Stimulated activated CD8-positive, alpha-beta memory T cell treated with anti-CD3 and anti-CD28 coated beads, Interleukin-7, amount 100 ng/mL, for 48 hours (primary cell): ENCODE results near the gene PTPRU.

Experiments
- DNase-seq, 2 donors: peaks; one replicate each; pipeline ENCODE4 v3.0.0-alpha.2; 2020; ENCODE audit warnings: low read depth in 1 of 2; ENCODE audit errors: extremely low read depth in 1 of 2

PTPRU gene

GRCh38 chr1:29357452-29357851 lies 121.1 kb downstream of the PTPRU start:
- DNase-seq, result no peak

DNA sequence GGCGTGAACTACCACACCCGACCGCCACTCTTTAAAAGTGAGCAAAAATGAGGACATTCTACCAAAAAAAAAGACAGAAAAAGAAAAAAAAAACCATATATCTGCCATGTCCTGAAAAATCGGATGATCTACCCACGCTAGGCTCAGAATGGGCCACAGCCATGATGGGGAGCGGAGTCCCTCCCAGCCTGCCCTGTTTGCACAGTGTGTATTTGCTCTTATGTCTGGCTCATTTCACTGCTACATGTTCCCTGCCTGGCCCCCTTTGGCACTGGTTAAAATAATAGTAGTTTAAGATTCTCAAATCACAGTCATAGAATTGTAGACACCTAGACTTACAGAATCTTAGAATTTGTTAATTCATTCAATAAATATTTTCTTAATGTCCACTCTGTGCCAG lies 121.9 kb downstream of the PTPRU start:
- DNase-seq, result no peak

- DNase-seq, result no peak
These were observed 124.4 kb downstream of the PTPRU start for GRCh38 chr1:29360768-29361167.

- no peak for DNase-seq
These were observed 125.4 kb downstream of the PTPRU start for GRCh38 chr1:29361686-29362085.

- no peak for DNase-seq
These were observed 125.8 kb downstream of the PTPRU start for GRCh38 chr1:29362116-29362515.

- DNase-seq, result no peak
These were observed 126.4 kb downstream of the PTPRU start for GRCh38 chr1:29362764-29363163.

DNA sequence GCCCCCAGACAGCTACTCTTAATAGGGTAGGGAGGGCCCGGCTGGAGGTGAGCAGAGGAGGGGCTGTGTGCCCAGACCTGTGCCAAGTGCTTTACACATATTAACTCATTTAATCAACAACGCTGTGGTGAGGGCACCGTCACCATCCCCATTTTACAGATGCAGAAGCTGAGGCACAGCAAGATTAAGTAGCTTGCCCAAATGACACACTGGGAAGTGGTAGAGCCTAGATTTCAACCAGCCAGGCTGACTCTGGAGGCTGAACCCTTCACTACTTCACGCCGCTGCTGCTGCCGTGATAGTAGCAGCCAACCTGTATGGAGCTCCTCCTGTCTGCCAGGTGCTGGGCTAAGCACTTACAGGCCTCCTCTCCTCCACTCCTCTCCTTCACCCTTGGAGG lies 127.2 kb downstream of the PTPRU start:
- no peak for DNase-seq

DNA sequence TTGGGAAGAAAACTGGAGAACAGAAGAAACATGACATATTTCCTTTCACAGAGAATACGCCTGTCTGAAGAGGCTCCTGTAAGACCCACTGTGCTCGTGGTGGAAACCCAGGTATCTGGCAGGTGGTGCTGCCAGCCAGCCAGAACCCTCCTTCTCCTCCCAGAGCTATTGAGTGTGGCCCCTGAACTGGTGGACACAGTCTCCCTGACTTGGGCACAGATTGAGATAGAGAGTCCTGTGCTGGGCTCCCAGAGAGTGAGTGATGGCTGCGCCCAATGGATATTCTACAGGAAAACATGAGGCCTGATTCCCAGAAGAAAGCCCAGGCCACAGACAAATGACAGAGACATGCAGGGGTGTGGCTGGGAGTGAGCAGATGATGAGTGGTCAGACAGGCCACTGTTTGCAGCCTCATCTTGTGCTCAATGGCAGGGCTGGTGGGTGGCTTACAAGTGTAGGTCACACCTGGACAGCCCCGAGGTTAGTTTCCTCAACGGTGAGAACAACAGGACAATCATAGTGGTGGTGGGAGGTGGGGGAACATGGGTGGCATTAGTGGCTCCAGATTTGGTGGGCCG lies 127.9 kb downstream of the PTPRU start:
- no peak for DNase-seq

- DNase-seq, result no peak
These were observed 129.8 kb downstream of the PTPRU start for GRCh38 chr1:29365906-29366670.

DNA sequence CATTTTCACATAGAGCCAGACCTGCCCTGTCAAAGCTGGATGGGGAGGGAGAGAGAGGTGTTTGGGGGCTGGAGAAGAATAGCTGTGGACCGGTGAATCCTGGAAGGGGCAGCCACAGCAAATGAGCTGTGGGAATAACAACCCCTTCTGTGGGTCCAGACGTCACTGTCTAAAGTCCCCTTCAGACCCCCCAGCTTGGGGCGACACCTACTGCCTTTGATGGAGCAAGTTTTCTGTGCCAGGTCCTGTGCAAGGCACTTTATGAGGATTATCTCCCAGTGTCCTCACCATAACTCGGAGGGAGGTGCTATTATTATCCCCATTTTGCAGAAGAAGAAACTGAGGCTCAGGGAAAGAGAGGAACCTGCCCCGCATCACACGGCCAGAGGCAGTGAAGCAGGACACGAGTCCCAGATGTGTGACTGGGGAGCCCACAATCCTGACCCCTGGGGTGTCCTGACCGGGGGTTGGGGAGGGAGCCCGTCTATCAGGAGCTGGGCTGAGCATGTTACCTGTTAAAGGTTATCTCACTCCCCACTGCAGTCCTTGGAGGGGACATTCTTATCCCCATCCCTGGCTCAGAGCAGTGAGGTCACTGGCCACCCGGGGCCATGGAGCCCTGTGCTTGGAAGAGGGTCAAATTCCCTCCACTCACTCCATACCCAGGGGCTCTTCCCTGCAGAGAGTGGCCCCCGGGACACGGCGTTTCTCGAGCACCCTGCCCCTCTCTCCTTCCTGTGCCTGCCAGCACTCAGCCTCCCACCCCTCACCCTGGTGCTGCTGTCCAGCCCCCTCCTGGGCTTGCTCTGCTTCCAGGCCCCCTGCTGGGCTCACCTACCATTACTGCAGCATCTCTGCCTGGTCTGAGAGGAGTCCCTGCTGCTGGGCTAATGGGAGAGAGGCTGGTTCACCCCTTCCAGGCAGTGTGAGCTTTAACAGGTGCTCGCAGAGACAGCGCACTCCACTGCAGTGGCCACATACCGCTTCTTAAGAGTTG lies 132.9 kb downstream of the PTPRU start:
- no peak for DNase-seq

DNA sequence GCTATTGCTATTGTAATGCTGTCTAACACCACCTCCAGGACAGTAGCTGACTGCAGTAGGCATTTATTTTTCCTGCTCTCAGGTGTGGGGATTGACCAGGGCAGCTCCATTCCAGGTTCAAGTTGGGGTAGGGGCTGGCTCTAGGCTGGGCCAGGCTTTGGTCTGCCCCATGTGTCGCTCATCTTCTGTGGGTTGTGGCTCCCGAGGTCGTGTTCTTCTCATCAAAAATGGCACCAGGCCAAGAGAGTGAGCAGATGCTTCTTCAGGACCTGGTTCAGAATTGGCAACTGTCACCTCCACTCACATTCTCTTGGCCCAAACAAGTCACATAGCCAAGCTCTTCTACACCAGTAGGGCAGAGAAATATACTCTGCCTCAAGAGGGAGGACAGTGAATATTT lies 133.7 kb downstream of the PTPRU start:
- DNase-seq, result no peak

DNA sequence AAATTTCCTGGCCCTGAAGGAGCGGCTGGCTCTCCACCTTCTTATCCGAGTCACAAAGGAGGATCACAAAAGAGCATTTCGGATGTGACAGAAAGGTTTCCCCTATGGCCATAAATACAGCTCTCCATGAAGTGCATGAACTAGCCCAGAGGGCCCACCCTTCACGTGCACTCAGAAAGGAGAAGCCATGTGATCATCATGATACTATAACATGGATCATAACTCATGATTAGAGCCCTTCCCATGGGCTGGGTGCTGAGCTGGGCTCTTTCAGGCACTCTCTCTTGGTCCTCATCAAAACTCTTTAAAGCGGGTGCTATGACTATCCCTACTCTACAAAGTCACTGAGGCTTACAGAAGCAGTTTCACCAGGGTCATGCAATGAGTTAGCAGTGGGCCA lies 135.0 kb downstream of the PTPRU start:
- DNase-seq, result no peak

- DNase-seq, result no peak
These were observed 135.8 kb downstream of the PTPRU start for GRCh38 chr1:29372108-29372507.
